Activated T-cell treated with anti-CD3 and anti-CD28 coated beads, Interleukin-2, amount 50 U/mL, for 48 hours (primary cell): ENCODE results near the gene GBP7.

Experiments
- DNase-seq, 2 experiments: peaks; one replicate each; pipeline ENCODE4 v3.0.0-alpha.2; 2020

GBP7 gene

GRCh38 chr1:89104687-89105086, 71.1 kb downstream of the GBP7 start:
- no peak for DNase-seq

- DNase-seq = no peak
Measured at GRCh38 chr1:89104147-89104546, 71.7 kb downstream of the GBP7 start.

GRCh38 chr1:89102021-89102420, 73.8 kb downstream of the GBP7 start:
- DNase-seq = no peak

- no peak for DNase-seq
Measured at GRCh38 chr1:89100412-89100811, 75.4 kb downstream of the GBP7 start.

- no peak for DNase-seq
Measured at GRCh38 chr1:89098857-89099256, 76.9 kb downstream of the GBP7 start.

- no peak for DNase-seq
Measured at GRCh38 chr1:89095737-89096136, 80.1 kb downstream of the GBP7 start.

- no peak for DNase-seq
Measured at GRCh38 chr1:89089962-89090361, 85.8 kb downstream of the GBP7 start.

GRCh38 chr1:89088572-89088971, 87.2 kb downstream of the GBP7 start:
- no peak for DNase-seq

- DNase-seq = no peak
Measured at GRCh38 chr1:89087241-89087640, 88.6 kb downstream of the GBP7 start.

- DNase-seq = no peak
Measured at GRCh38 chr1:89085781-89086180, 90.0 kb downstream of the GBP7 start.
